ENCODE measurements around the gene PLXND1.
"Not testable (repeated sequence)": the region's sequence is repeated elsewhere in the genome, so short reads cannot be mapped to it uniquely, and the experiment has no call there.

DNA sequence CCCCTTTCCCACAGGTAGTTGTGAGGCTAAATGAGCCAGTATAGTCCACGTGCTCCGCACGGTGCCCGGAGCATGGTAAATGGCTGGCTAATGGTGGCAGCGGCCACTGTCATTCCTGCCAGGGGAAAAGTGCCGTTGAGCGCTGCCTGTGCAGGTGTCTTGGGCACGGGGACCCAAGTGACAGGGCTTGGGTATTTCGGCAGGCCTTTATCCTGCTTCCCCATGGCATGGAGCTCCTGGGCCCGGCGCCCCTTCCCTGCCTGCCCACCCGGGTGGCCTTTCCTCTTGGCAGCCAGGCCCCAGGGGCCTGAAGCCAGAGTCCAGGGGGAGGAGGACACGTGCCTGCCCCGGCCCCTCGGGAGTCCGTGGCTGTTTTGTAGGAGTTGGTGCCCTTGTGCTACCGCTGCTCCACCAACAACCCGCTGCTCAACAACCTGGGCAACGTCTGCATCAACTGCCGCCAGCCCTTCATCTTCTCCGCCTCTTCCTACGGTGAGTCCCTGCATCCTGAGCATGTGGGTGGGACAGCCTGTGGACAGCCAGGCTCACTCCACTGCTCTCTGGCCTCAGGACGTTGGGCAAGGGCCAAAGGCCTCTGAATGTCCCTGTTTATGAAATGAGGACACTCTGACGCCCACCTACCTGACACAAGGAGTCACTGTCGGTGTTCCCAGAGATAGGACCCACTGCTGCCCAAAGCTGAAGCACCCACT is 91.2 kb downstream of the PLXND1 start:
- not testable (repeated sequence) for TF ChIP-seq POLR2A (IDR thresholded peaks at IDR 0.05)
- TF ChIP-seq, protein P1, sequence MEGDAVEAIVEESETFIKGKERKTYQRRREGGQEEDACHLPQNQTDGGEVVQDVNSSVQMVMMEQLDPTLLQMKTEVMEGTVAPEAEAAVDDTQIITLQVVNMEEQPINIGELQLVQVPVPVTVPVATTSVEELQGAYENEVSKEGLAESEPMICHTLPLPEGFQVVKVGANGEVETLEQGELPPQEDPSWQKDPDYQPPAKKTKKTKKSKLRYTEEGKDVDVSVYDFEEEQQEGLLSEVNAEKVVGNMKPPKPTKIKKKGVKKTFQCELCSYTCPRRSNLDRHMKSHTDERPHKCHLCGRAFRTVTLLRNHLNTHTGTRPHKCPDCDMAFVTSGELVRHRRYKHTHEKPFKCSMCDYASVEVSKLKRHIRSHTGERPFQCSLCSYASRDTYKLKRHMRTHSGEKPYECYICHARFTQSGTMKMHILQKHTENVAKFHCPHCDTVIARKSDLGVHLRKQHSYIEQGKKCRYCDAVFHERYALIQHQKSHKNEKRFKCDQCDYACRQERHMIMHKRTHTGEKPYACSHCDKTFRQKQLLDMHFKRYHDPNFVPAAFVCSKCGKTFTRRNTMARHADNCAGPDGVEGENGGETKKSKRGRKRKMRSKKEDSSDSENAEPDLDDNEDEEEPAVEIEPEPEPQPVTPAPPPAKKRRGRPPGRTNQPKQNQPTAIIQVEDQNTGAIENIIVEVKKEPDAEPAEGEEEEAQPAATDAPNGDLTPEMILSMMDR (IDR thresholded peaks at IDR 0.05): not testable (repeated sequence)

Data from body of pancreas (tissue), 4 donors.